AG09309 (cell line): Measurements from ENCODE around the gene ATXN10.

Experiments
- DNase-seq: peaks from one replicate; pipeline ENCODE4 v3.0.0-alpha.2; 2010; ENCODE audit warnings: low read depth
- H3K4me3 ChIP-seq: 2 replicates; pipeline ENCODE4 v1.5.1; 2011; ENCODE audit warnings: mild to moderate bottlenecking, low read depth, low read length, moderate library complexity; ENCODE audit not compliant: control insufficient read depth
- TF ChIP-seq, protein P1 (sequence below): IDR thresholded peaks from 2 replicates; pipeline ENCODE4 v1.5.1; 2011; ENCODE audit warnings: mild to moderate bottlenecking, low read depth, low read length, inconsistent platforms; ENCODE audit not compliant: insufficient read depth, control insufficient read depth; ENCODE audit errors: missing control alignments

The ATXN10 gene

DNA sequence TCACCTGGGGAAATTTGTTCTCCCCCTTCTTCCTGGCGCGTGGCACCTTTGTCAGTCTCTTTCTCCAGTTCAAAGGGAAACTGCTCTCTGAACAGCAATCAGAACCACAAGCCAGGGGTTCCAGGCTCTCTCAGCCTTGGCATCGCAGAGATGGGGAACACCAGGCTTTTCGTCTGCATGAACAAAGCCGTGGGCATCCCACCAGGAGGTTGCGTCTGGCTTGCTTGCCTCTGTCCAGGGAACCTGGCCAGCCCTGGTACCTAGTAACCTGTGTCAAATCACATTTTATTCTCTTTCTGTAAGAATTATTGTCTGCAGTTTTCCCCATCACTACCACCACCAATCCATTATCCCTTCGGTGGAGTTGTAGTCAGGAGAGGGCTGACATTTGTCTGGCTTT is 198.4 kb downstream of the ATXN10 start:
- H3K4me3 ChIP-seq: no peak overlapping the region
- TF ChIP-seq, protein P1, sequence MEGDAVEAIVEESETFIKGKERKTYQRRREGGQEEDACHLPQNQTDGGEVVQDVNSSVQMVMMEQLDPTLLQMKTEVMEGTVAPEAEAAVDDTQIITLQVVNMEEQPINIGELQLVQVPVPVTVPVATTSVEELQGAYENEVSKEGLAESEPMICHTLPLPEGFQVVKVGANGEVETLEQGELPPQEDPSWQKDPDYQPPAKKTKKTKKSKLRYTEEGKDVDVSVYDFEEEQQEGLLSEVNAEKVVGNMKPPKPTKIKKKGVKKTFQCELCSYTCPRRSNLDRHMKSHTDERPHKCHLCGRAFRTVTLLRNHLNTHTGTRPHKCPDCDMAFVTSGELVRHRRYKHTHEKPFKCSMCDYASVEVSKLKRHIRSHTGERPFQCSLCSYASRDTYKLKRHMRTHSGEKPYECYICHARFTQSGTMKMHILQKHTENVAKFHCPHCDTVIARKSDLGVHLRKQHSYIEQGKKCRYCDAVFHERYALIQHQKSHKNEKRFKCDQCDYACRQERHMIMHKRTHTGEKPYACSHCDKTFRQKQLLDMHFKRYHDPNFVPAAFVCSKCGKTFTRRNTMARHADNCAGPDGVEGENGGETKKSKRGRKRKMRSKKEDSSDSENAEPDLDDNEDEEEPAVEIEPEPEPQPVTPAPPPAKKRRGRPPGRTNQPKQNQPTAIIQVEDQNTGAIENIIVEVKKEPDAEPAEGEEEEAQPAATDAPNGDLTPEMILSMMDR: no peak
- DNase-seq: no peak

DNA sequence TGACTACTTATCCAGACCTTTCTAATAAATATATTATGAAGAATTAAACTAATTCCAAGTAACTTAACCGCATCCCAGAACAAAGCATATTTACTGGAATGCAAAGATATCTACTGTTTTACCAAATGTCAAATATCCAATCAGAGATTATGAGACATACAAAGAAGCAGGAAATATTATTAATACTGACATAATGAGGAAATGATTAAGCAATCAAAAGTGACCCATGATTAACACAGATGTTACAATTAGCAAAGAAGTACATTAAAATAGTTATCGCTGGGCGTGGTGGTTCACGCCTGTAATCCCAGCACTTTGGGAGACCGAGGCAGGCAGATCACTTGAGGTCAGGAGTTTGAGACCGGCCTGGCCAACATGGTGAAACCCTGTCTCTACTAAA is 200.1 kb downstream of the ATXN10 start:
- TF ChIP-seq, protein P1: no peak

DNA sequence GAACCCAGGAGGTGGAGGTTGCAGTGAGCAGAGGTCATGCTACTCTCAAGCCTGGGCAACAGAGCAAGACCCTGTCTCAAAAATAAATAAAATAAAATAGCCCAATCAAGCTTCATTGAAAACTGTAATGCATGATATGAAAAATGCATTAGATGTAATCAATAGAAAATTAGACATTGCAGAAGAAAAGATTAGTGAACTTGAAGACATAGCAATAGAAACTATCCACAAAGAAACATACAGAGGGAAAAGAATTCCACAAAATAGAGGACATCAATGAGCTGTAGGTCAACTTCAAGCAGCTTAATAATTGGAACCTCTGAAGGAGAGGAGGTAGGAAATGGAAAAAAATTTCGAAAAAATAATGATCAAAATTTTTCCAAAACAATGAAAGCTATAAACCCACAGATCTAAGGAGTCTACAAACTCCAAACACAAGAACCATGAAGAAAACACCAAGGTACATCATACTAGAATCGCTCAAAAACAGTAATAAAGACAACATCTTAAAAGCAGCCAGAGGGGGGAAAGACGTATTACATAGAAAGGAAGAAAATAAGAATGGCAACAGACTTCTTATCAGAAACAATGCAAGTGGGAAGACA is 201.1 kb downstream of the ATXN10 start:
- DNase-seq: no peak
- H3K4me3 ChIP-seq: no peak overlapping the region
- TF ChIP-seq, protein P1: no peak

More for the DNA sequence above, 200.1 kb downstream of the ATXN10 start:
- DNase-seq: no peak
- H3K4me3 ChIP-seq: no peak overlapping the region

DNA sequence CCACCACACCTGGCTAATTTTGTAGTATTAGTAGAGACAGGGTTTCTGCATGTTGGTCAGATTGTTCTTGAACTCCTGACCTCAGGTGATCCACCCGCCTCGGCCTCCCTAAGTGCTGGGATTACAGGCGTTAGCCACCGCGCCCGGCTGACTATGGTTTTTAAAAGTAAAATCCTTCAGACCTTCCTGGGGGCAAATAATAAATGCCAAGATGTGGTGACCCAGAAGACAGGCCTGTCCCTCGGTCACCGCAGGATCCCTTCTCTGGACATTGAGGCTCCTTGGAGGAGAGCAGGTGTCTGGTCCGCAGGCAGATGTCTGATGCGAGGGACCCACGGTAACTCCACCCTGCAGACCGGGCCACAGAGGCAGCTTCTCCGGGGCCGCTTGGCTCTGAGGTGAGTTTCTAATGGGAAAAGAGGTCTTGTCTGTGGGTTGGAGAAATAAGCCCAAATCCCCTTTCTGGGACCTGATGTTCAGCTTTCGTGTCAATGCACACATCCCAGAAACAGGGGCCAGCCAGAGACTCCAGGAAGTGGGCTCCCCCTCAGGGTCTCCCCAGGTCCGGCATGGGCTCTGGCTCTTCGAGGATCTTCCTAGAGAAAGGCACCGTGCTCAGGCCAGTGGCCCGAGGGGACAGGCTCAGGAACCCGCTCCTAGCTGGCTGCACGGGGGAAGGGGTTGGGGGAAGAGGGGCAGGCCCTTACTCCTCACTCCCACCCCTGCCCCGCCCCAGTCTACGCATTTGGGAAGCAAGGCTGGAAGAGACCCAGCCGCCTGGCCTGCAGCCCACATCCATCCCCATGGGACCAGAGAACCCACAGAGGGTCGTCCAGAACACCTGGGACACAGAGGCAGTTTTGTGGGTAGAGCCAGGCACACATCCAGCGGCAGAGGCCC is 204.8 kb downstream of the ATXN10 start:
- TF ChIP-seq, protein P1: no peak
- H3K4me3 ChIP-seq: no peak overlapping the region
- DNase-seq: no peak

DNA sequence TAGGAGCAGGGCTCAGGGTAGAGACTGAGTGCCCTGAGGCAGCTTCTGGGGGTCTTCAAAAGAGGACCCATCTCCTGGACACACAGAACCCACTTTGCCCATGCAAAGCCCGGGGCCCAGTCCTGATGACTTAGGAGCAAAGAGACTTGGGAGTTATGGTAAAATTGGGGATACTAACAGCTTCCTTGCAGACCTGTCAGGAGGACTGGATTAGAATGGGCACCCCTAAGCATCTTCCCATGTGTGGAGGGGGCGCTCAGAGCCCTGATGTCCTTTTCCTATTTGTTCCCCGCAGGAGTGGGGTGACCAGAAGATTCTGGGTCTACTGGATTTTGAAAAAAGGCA is 205.4 kb downstream of the ATXN10 start:
- TF ChIP-seq, protein P1: no peak

DNA sequence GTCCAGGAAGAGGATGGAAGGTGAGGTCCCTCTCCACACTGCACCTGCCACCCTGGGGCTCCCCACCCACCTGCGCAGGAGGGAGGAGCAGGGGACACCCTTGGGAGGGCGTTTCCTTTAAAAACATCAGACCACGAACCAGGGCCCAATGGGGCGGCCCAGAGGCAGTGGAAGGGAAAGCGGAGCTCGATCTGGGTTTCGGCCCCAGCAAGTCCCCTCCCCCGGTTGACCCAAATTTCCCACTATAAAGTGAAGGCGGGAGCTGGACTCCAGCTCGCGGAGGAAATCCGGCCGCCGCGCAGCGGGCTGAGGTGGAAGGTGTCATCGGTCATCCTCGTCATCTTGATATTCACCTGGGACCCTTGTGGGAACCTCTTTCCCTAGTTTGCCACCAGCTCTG is 206.0 kb downstream of the ATXN10 start:
- H3K4me3 ChIP-seq: no peak overlapping the region
- no peak for DNase-seq
- TF ChIP-seq, protein P1: no peak

More for the DNA sequence above, 205.4 kb downstream of the ATXN10 start:
- no peak overlapping the region for H3K4me3 ChIP-seq
- DNase-seq: no peak
